ENCODE measurements around the gene REPIN1. TPM values are rescaled to one million over a fixed set of nuclear protein-coding genes. Genes with fewer than 3 reads are reported as not detected.

Gene REPIN1
- total and polyA plus RNA-seq, 9 of the 15 experiments (the other 6 are each of a cell fraction or from before 2014, with no cell fraction given) = 8.1 to 283 (median 94.3) TPM

DNA sequence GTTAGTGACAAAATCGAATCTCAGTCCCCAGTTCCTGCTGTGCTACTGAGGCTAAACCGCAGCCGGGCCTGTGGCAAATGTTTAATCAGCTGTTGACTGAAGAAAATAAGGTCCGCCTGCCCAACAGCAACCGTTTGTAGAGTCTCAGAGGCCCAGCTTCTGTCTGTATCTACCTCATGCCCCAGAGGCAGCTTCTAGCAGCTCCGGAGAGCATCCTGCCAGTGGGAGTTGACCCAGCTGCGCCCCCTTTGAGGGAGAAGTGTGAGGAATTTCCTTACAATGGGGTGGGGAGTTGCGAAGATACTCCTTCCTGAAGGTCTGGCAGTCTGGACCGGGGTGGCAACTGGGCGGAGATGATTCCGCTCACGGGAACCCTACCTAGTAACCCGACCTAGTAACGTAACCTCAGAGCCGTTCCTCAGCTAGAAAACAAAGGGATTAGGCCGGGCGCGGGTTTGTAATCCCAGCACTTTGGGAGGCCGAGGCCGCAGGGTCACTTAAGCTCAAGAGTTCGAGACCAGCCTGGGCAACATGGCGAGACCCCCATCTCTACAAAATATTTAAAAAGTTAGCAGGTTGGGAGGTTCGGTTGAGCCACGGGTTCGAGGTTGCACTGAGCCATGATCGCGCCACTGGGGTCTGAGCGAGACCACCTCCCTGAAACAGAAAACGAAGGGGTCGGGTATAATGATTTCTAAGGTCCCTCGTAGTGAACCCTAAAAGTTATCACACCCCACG lies 9.7 kb downstream of the REPIN1 start (continued):
- TF ChIP-seq POLR2AphosphoS5 (IDR thresholded peaks at IDR 0.05; ENCODE audit: control insufficient read depth, insufficient read depth, low read depth, low read length) (no peak), ETV5 (CRISPR knock-in tag; IDR thresholded peaks at IDR 0.05; ENCODE audit: low read depth) (peak; percentile 54; the same call in 1 of the 2 replicates), PCBP1 (IDR thresholded peaks at IDR 0.05; ENCODE audit: low read depth, low read length, poor library complexity, severe bottlenecking) (no peak), GABPB1 (CRISPR knock-in tag; IDR thresholded peaks at IDR 0.05) (no peak), TEAD1 (CRISPR knock-in tag; IDR thresholded peaks at IDR 0.05) (peak in 1 of 2 experiments; percentile 70; a peak in 1 of 4 replicates), L3MBTL2 (IDR thresholded peaks at IDR 0.05) (no peak), ZNF589 (CRISPR knock-in tag; IDR thresholded peaks at IDR 0.05; ENCODE audit: low read depth) (no peak), SMARCE1 (IDR thresholded peaks at IDR 0.05) (0 out of 2 replicates have a peak, but pooled peaks have one; percentile 42), FOXP1 (CRISPR knock-in tag; IDR thresholded peaks at IDR 0.05) (peak; percentile 31; the same call in 1 of the 2 replicates), ARID1B (IDR thresholded peaks at IDR 0.05) (peak; percentile 42; the same call in 1 of the 2 replicates), JUND (IDR thresholded peaks at IDR 0.05; ENCODE audit: borderline replicate concordance, low read depth, low read length) (peak; percentile 48; the same call in 1 of the 2 replicates), JUND (tag; IDR thresholded peaks at IDR 0.05; ENCODE audit: borderline replicate concordance, low read depth, low read length) (peak; percentile 8; the same call in 1 of the 3 replicates), ZFX (CRISPR knock-in tag; IDR thresholded peaks at IDR 0.05) (no peak), FOXA3 (CRISPR knock-in tag; conservative IDR thresholded peaks at IDR 0.05 in 1 of 2, IDR thresholded peaks at IDR 0.05 in 1 of 2) (peak in 1 of 2 experiments; percentile 37; a peak in 1 of 4 replicates), EP400 (IDR thresholded peaks at IDR 0.05) (peak; percentile 37), POLR2H (tag; IDR thresholded peaks at IDR 0.05; ENCODE audit: low read depth) (no peak), CXXC5 (CRISPR knock-in tag; IDR thresholded peaks at IDR 0.05) (no peak), MCM3 (IDR thresholded peaks at IDR 0.05) (no peak)
- TF ChIP-seq, protein P1, sequence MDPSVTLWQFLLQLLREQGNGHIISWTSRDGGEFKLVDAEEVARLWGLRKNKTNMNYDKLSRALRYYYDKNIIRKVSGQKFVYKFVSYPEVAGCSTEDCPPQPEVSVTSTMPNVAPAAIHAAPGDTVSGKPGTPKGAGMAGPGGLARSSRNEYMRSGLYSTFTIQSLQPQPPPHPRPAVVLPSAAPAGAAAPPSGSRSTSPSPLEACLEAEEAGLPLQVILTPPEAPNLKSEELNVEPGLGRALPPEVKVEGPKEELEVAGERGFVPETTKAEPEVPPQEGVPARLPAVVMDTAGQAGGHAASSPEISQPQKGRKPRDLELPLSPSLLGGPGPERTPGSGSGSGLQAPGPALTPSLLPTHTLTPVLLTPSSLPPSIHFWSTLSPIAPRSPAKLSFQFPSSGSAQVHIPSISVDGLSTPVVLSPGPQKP (CRISPR knock-in tag; IDR thresholded peaks at IDR 0.05) = no peak
- TF ChIP-seq, protein P2, sequence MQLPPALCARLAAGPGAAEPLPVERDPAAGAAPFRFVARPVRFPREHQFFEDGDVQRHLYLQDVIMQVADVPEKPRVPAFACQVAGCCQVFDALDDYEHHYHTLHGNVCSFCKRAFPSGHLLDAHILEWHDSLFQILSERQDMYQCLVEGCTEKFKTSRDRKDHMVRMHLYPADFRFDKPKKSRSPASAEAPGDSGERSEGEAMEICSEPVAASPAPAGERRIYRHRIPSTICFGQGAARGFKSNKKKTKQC (CRISPR knock-in tag; IDR thresholded peaks at IDR 0.05) = no peak
- TF ChIP-seq, protein P3, sequence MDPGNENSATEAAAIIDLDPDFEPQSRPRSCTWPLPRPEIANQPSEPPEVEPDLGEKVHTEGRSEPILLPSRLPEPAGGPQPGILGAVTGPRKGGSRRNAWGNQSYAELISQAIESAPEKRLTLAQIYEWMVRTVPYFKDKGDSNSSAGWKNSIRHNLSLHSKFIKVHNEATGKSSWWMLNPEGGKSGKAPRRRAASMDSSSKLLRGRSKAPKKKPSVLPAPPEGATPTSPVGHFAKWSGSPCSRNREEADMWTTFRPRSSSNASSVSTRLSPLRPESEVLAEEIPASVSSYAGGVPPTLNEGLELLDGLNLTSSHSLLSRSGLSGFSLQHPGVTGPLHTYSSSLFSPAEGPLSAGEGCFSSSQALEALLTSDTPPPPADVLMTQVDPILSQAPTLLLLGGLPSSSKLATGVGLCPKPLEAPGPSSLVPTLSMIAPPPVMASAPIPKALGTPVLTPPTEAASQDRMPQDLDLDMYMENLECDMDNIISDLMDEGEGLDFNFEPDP (CRISPR knock-in tag; IDR thresholded peaks at IDR 0.05) = no peak
- TF ChIP-seq, protein P4, sequence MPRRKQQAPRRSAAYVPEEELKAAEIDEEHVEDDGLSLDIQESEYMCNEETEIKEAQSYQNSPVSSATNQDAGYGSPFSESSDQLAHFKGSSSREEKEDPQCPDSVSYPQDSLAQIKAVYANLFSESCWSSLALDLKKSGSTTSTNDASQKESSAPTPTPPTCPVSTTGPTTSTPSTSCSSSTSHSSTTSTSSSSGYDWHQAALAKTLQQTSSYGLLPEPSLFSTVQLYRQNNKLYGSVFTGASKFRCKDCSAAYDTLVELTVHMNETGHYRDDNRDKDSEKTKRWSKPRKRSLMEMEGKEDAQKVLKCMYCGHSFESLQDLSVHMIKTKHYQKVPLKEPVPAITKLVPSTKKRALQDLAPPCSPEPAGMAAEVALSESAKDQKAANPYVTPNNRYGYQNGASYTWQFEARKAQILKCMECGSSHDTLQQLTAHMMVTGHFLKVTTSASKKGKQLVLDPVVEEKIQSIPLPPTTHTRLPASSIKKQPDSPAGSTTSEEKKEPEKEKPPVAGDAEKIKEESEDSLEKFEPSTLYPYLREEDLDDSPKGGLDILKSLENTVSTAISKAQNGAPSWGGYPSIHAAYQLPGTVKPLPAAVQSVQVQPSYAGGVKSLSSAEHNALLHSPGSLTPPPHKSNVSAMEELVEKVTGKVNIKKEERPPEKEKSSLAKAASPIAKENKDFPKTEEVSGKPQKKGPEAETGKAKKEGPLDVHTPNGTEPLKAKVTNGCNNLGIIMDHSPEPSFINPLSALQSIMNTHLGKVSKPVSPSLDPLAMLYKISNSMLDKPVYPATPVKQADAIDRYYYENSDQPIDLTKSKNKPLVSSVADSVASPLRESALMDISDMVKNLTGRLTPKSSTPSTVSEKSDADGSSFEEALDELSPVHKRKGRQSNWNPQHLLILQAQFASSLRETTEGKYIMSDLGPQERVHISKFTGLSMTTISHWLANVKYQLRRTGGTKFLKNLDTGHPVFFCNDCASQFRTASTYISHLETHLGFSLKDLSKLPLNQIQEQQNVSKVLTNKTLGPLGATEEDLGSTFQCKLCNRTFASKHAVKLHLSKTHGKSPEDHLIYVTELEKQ (CRISPR knock-in tag; IDR thresholded peaks at IDR 0.05) = no peak

Data from K562 (cell line).